Measurements from ENCODE around the gene INCENP. TPM values are rescaled to one million over a fixed set of nuclear protein-coding genes. Genes with fewer than 3 reads are reported as not detected.

Gene INCENP
- total RNA-seq, 1 experiment from 2014 or later = 48.8 TPM

GRCh38 chr11:62146476-62147200 is 22.8 kb downstream of the INCENP start:
- Histone ChIP-seq H3K4me2 (ENCODE audit: low read depth, low read length, poor library complexity, severe bottlenecking) (no peak overlapping the region), H3K27me3 (ENCODE audit: low read length) (no peaks in the 10 kb centered on the region), H3K9me3 (ENCODE audit: low read length) (no peaks in the 10 kb centered on the region), H3K9ac (ENCODE audit: low read length) (no peak overlapping the region), H3K4me1 (ENCODE audit: low read length) (no peaks in the 10 kb centered on the region), H3K36me3 (ENCODE audit: insufficient read depth, low read length) (peaks cover 26% of the 10 kb centered on the region), H3K79me2 (ENCODE audit: low read length) (no peaks in the 10 kb centered on the region), H3K4me3 (ENCODE audit: low read length) (no peak overlapping the region), H2AFZ (ENCODE audit: low read length) (no peak overlapping the region), H3K9me2 (replicated peaks; ENCODE audit: insufficient read depth, low read length) (no peaks in the 10 kb centered on the region), H3K27ac (ENCODE audit: low read length) (no peak overlapping the region), H4K20me1 (ENCODE audit: insufficient read depth, low read depth, low read length) (no peaks in the 10 kb centered on the region)
- DNase-seq = no peak

- peaks cover 27% of the 10 kb centered on the region for H3K36me3 ChIP-seq (ENCODE audit: insufficient read depth, low read length)
- no peaks in the 10 kb centered on the region for H3K27me3 ChIP-seq (ENCODE audit: low read length)
- no peaks in the 10 kb centered on the region for H3K9me3 ChIP-seq (ENCODE audit: low read length)
- H4K20me1 ChIP-seq (ENCODE audit: insufficient read depth, low read depth, low read length) = no peaks in the 10 kb centered on the region
- H2AFZ ChIP-seq (ENCODE audit: low read length) = no peak overlapping the region
- H3K9me2 ChIP-seq (replicated peaks; ENCODE audit: insufficient read depth, low read length) = no peaks in the 10 kb centered on the region
- H3K27ac ChIP-seq (ENCODE audit: low read length) = no peak overlapping the region
- H3K4me2 ChIP-seq (ENCODE audit: low read depth, low read length, poor library complexity, severe bottlenecking) = no peak overlapping the region
- no peaks in the 10 kb centered on the region for H3K79me2 ChIP-seq (ENCODE audit: low read length)
- no peak overlapping the region for H3K4me3 ChIP-seq (ENCODE audit: low read length)
- no peaks in the 10 kb centered on the region for H3K4me1 ChIP-seq (ENCODE audit: low read length)
- no peak overlapping the region for H3K9ac ChIP-seq (ENCODE audit: low read length)
- DNase-seq = no peak
These were observed 23.7 kb downstream of the INCENP start for GRCh38 chr11:62147545-62147944.

- Histone ChIP-seq H2AFZ (ENCODE audit: low read length) (no peak overlapping the region), H3K36me3 (ENCODE audit: insufficient read depth, low read length) (peaks cover 36% of the 10 kb centered on the region), H3K4me2 (ENCODE audit: low read depth, low read length, poor library complexity, severe bottlenecking) (no peak overlapping the region), H4K20me1 (ENCODE audit: insufficient read depth, low read depth, low read length) (0 out of 2 replicates have a peak, but pooled peaks cover 6% of the 10 kb centered on the region), H3K9me2 (replicated peaks; ENCODE audit: insufficient read depth, low read length) (no peaks in the 10 kb centered on the region), H3K9me3 (ENCODE audit: low read length) (no peaks in the 10 kb centered on the region), H3K4me3 (ENCODE audit: low read length) (no peak overlapping the region), H3K27ac (ENCODE audit: low read length) (no peak overlapping the region), H3K79me2 (ENCODE audit: low read length) (no peaks in the 10 kb centered on the region), H3K27me3 (ENCODE audit: low read length) (no peaks in the 10 kb centered on the region), H3K9ac (ENCODE audit: low read length) (no peak overlapping the region), H3K4me1 (ENCODE audit: low read length) (no peaks in the 10 kb centered on the region)
- no peak for DNase-seq
These were observed 24.6 kb downstream of the INCENP start for GRCh38 chr11:62148271-62148980.

- peaks cover 36% of the 10 kb centered on the region for H3K36me3 ChIP-seq (ENCODE audit: insufficient read depth, low read length)
- DNase-seq = no peak
These were observed 26.4 kb downstream of the INCENP start for GRCh38 chr11:62149986-62150886.

GRCh38 chr11:62150887-62151736 is 27.3 kb downstream of the INCENP start:
- 0 out of 2 replicates have a peak, but pooled peaks cover 6% of the 10 kb centered on the region for H4K20me1 ChIP-seq (ENCODE audit: insufficient read depth, low read depth, low read length)
- no peaks in the 10 kb centered on the region for H3K27me3 ChIP-seq (ENCODE audit: low read length)
- H3K9ac ChIP-seq (ENCODE audit: low read length) = no peak overlapping the region
- peaks cover 36% of the 10 kb centered on the region for H3K36me3 ChIP-seq (ENCODE audit: insufficient read depth, low read length)
- H3K4me1 ChIP-seq (ENCODE audit: low read length) = no peaks in the 10 kb centered on the region
- no peak overlapping the region for H3K4me2 ChIP-seq (ENCODE audit: low read depth, low read length, poor library complexity, severe bottlenecking)
- H3K9me3 ChIP-seq (ENCODE audit: low read length) = no peaks in the 10 kb centered on the region
- no peak overlapping the region for H3K4me3 ChIP-seq (ENCODE audit: low read length)
- no peak for DNase-seq
- H3K27ac ChIP-seq (ENCODE audit: low read length) = no peak overlapping the region
- H3K79me2 ChIP-seq (ENCODE audit: low read length) = no peaks in the 10 kb centered on the region
- H3K9me2 ChIP-seq (replicated peaks; ENCODE audit: insufficient read depth, low read length) = no peaks in the 10 kb centered on the region
- no peak overlapping the region for H2AFZ ChIP-seq (ENCODE audit: low read length)

More at GRCh38 chr11:62149986-62150886, 26.4 kb downstream of the INCENP start:
- no peak overlapping the region for H3K4me3 ChIP-seq (ENCODE audit: low read length)
- no peaks in the 10 kb centered on the region for H3K4me1 ChIP-seq (ENCODE audit: low read length)
- H3K27ac ChIP-seq (ENCODE audit: low read length) = no peak overlapping the region
- H3K79me2 ChIP-seq (ENCODE audit: low read length) = no peaks in the 10 kb centered on the region
- H3K9ac ChIP-seq (ENCODE audit: low read length) = no peak overlapping the region
- no peaks in the 10 kb centered on the region for H3K27me3 ChIP-seq (ENCODE audit: low read length)
- H4K20me1 ChIP-seq (ENCODE audit: insufficient read depth, low read depth, low read length) = 0 out of 2 replicates have a peak, but pooled peaks cover 6% of the 10 kb centered on the region
- no peaks in the 10 kb centered on the region for H3K9me3 ChIP-seq (ENCODE audit: low read length)
- H3K9me2 ChIP-seq (replicated peaks; ENCODE audit: insufficient read depth, low read length) = no peaks in the 10 kb centered on the region
- no peak overlapping the region for H2AFZ ChIP-seq (ENCODE audit: low read length)
- H3K4me2 ChIP-seq (ENCODE audit: low read depth, low read length, poor library complexity, severe bottlenecking) = no peak overlapping the region

GRCh38 chr11:62151737-62152102 is 27.9 kb downstream of the INCENP start:
- Histone ChIP-seq H3K9me2 (replicated peaks; ENCODE audit: insufficient read depth, low read length) (no peaks in the 10 kb centered on the region), H3K4me3 (ENCODE audit: low read length) (no peak overlapping the region), H2AFZ (ENCODE audit: low read length) (no peak overlapping the region), H3K79me2 (ENCODE audit: low read length) (no peaks in the 10 kb centered on the region), H3K36me3 (ENCODE audit: insufficient read depth, low read length) (peaks cover 36% of the 10 kb centered on the region), H3K9ac (ENCODE audit: low read length) (no peak overlapping the region), H3K9me3 (ENCODE audit: low read length) (no peaks in the 10 kb centered on the region), H3K4me2 (ENCODE audit: low read depth, low read length, poor library complexity, severe bottlenecking) (no peak overlapping the region), H4K20me1 (ENCODE audit: insufficient read depth, low read depth, low read length) (0 out of 2 replicates have a peak, but pooled peaks cover 6% of the 10 kb centered on the region), H3K27ac (ENCODE audit: low read length) (no peak overlapping the region), H3K27me3 (ENCODE audit: low read length) (no peaks in the 10 kb centered on the region), H3K4me1 (ENCODE audit: low read length) (no peaks in the 10 kb centered on the region)
- DNase-seq = no peak

GRCh38 chr11:62152245-62153086 is 28.7 kb downstream of the INCENP start:
- no peaks in the 10 kb centered on the region for H3K9me3 ChIP-seq (ENCODE audit: low read length)
- DNase-seq = no peak
- no peak overlapping the region for H3K4me3 ChIP-seq (ENCODE audit: low read length)
- no peak overlapping the region for H2AFZ ChIP-seq (ENCODE audit: low read length)
- H3K9me2 ChIP-seq (replicated peaks; ENCODE audit: insufficient read depth, low read length) = no peaks in the 10 kb centered on the region
- H3K79me2 ChIP-seq (ENCODE audit: low read length) = no peaks in the 10 kb centered on the region
- H3K36me3 ChIP-seq (ENCODE audit: insufficient read depth, low read length) = peaks cover 32% of the 10 kb centered on the region
- H3K27me3 ChIP-seq (ENCODE audit: low read length) = no peaks in the 10 kb centered on the region
- H3K9ac ChIP-seq (ENCODE audit: low read length) = no peak overlapping the region
- H3K27ac ChIP-seq (ENCODE audit: low read length) = no peak overlapping the region
- H3K4me1 ChIP-seq (ENCODE audit: low read length) = no peaks in the 10 kb centered on the region
- H4K20me1 ChIP-seq (ENCODE audit: insufficient read depth, low read depth, low read length) = 0 out of 2 replicates have a peak, but pooled peaks cover 6% of the 10 kb centered on the region
- no peak overlapping the region for H3K4me2 ChIP-seq (ENCODE audit: low read depth, low read length, poor library complexity, severe bottlenecking)
